Endothelial cell of umbilical vein (primary cell): ENCODE measurements around the gene PRKAB1.

Source experiments
- EZH2 ChIP-seq: IDR thresholded peaks from 2 replicates; pipeline ENCODE4 v1.6.1; 2012; ENCODE audit warnings: borderline replicate concordance, low read depth, mild to moderate bottlenecking, moderate library complexity, low read length, inconsistent platforms; ENCODE audit not compliant: severe bottlenecking
- MYC ChIP-seq: IDR thresholded peaks from one replicate; pipeline ENCODE4 v1.6.1; 2011; ENCODE audit warnings: mild to moderate bottlenecking, low read depth, low read length
- POLR2A ChIP-seq: IDR thresholded peaks from 2 replicates; pipeline ENCODE4 v1.6.1; 2012; ENCODE audit warnings: low read depth, mild to moderate bottlenecking, control low read depth, low read length
- POLR2AphosphoS5 ChIP-seq: IDR thresholded peaks from 2 replicates; pipeline ENCODE4 v1.6.1; 2012; ENCODE audit warnings: low read depth, mild to moderate bottlenecking, control low read depth, low read length, moderate library complexity; ENCODE audit not compliant: insufficient read depth
- TF ChIP-seq, protein P1 (sequence below), 2 donors: IDR thresholded peaks; 1 replicate in 1 of 2; 2 replicates in 1 of 2; pipeline ENCODE4 v1.5.1; 2011; ENCODE audit warnings: low read length in 2 of 2, mild to moderate bottlenecking in 2 of 2, moderate library complexity in 2 of 2, control low read depth in 1 of 2, inconsistent platforms in 1 of 2, low read depth in 1 of 2; ENCODE audit not compliant: insufficient read depth in 1 of 2; ENCODE audit errors: extremely low read depth in 1 of 2

DNA sequence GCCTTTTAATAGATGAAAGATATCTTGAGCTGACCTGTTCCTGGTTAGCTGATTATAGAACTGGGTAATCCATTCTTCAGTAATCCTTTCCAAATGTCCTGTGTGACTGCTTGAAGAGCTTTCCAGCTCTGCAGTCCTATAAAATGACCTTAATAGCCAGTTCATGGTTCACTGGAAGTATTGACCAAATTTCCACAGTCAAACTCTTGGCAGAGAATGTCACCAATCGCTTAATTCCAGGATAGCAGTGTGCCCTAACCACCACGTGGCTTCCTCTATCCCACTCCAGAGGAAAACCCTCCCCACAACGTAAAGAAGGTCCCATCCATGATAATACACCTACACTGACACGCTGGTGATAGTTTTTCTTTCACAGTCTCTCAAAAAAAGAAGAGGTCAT, 17.4 kb downstream of the PRKAB1 start:
- TF ChIP-seq, protein P1, sequence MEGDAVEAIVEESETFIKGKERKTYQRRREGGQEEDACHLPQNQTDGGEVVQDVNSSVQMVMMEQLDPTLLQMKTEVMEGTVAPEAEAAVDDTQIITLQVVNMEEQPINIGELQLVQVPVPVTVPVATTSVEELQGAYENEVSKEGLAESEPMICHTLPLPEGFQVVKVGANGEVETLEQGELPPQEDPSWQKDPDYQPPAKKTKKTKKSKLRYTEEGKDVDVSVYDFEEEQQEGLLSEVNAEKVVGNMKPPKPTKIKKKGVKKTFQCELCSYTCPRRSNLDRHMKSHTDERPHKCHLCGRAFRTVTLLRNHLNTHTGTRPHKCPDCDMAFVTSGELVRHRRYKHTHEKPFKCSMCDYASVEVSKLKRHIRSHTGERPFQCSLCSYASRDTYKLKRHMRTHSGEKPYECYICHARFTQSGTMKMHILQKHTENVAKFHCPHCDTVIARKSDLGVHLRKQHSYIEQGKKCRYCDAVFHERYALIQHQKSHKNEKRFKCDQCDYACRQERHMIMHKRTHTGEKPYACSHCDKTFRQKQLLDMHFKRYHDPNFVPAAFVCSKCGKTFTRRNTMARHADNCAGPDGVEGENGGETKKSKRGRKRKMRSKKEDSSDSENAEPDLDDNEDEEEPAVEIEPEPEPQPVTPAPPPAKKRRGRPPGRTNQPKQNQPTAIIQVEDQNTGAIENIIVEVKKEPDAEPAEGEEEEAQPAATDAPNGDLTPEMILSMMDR (IDR thresholded peaks at IDR 0.05; ENCODE audit: extremely low read depth in 1 of 2, insufficient read depth in 1 of 2, low read depth in 1 of 2, low read length in 2 of 2), result no peak
- TF ChIP-seq POLR2A (no peak), MYC (no peak), POLR2AphosphoS5 (no peak), EZH2 (no peak)
